Natural killer cell treated with Interleukin-12 subunit alpha and Interleukin-12 subunit beta and Interleukin-15 and Interleukin-18, amount 100 ng/mL, for 72 hours (primary cell): ENCODE data around the gene SLC35F3. TPM values are rescaled to one million over a fixed set of nuclear protein-coding genes. Genes with fewer than 3 reads are reported as not detected.

Experiments
- ATAC-seq, 2 donors: fragments of 150-1000 bp; cut with Tn5 transposase in 1 of 2; sonication (Bioruptor Pico), chemical (Tn5 transposase) in 1 of 2; 2 replicates each; pipeline ENCODE4 v1.10.0; 2021
- DNase-seq: peaks from one replicate; pipeline ENCODE4 v3.0.0; 2022; ENCODE audit warnings: low spot score
- H3K27ac Mint-ChIP-seq, 2 donors: 1 replicate in 1 of 2; 2 replicates in 1 of 2; pipeline ENCODE4 v1.8.0; 2022; ENCODE audit warnings: mixed read lengths in 2 of 2, mild to moderate bottlenecking in 1 of 2, moderate library complexity in 1 of 2
- H3K27me3 Mint-ChIP-seq, 2 donors: 1 replicate in 1 of 2; 2 replicates in 1 of 2; pipeline ENCODE4 v1.8.0; 2022; ENCODE audit warnings: mixed read lengths in 2 of 2
- H3K36me3 Mint-ChIP-seq: one replicate; pipeline ENCODE4 v1.8.0; 2022; ENCODE audit warnings: mixed read lengths
- H3K4me1 Mint-ChIP-seq, 2 donors: 1 replicate in 1 of 2; 2 replicates in 1 of 2; pipeline ENCODE4 v1.8.0; 2022; ENCODE audit warnings: low read depth in 2 of 2, mixed read lengths in 2 of 2, mild to moderate bottlenecking in 1 of 2
- H3K4me3 Mint-ChIP-seq: one replicate; pipeline ENCODE4 v1.8.0; 2022; ENCODE audit warnings: mixed read lengths
- H3K9me3 Mint-ChIP-seq: 2 replicates; pipeline ENCODE4 v1.8.0; 2022; ENCODE audit warnings: mixed read lengths
- total RNA-seq, 2 donors: library from RNA; stranded (reverse); gene quantifications; one replicate each; pipeline ENCODE4 v1.2.3, GENCODE V29; 2022

The SLC35F3 gene
- total RNA-seq, 2 donors from 2014 or later: 0.14 to 0.56 TPM

- H3K4me3 Mint-ChIP-seq: no peak overlapping the region
- peaks cover 8% of the 10 kb centered on the region for H3K36me3 Mint-ChIP-seq
- peaks cover 32 to 42% of the 10 kb centered on the region in 2 donors for H3K27me3 Mint-ChIP-seq
- H3K9me3 Mint-ChIP-seq: peaks cover 2% of the 10 kb centered on the region
- ATAC-seq (no peak), DNase-seq (no peak)
- no peak overlapping the region for H3K27ac Mint-ChIP-seq
- peaks cover 3 to 7% of the 10 kb centered on the region in 2 donors for H3K4me1 Mint-ChIP-seq
Measured at GRCh38 chr1:234262007-234262753, 357.7 kb downstream of the SLC35F3 start.

GRCh38 chr1:234262754-234263105 lies 358.3 kb downstream of the SLC35F3 start:
- ATAC-seq (no peak), DNase-seq (no peak)
- Mint-ChIP-seq H3K36me3 (peaks cover 3% of the 10 kb centered on the region), H3K4me1 (peaks cover 3 to 7% of the 10 kb centered on the region in 2 donors), H3K9me3 (no peaks in the 10 kb centered on the region), H3K27me3 (peaks cover 27 to 36% of the 10 kb centered on the region in 2 donors), H3K4me3 (no peak overlapping the region), H3K27ac (no peak overlapping the region)

- peak in 1 of 2 donors; percentile 24 for ATAC-seq
- no peaks in the 10 kb centered on the region for H3K36me3 Mint-ChIP-seq
- peaks cover 3 to 10% of the 10 kb centered on the region in 2 donors for H3K4me1 Mint-ChIP-seq
- H3K9me3 Mint-ChIP-seq: no peaks in the 10 kb centered on the region
- no peak overlapping the region for H3K4me3 Mint-ChIP-seq
- no peak for DNase-seq
- peaks cover 16 to 26% of the 10 kb centered on the region in 2 donors for H3K27me3 Mint-ChIP-seq
- H3K27ac Mint-ChIP-seq: no peak overlapping the region
Measured at GRCh38 chr1:234264832-234265231, 360.4 kb downstream of the SLC35F3 start.

- H3K27me3 Mint-ChIP-seq: peaks cover 16 to 27% of the 10 kb centered on the region in 2 donors
- H3K9me3 Mint-ChIP-seq: no peaks in the 10 kb centered on the region
- H3K36me3 Mint-ChIP-seq: no peaks in the 10 kb centered on the region
- no peak overlapping the region for H3K27ac Mint-ChIP-seq
- H3K4me1 Mint-ChIP-seq: peaks cover 3 to 14% of the 10 kb centered on the region in 2 donors
- DNase-seq: no peak
- no peak for ATAC-seq
- no peak overlapping the region for H3K4me3 Mint-ChIP-seq
Measured at GRCh38 chr1:234265321-234265720, 360.8 kb downstream of the SLC35F3 start.

GRCh38 chr1:234265861-234266260 lies 361.4 kb downstream of the SLC35F3 start:
- Mint-ChIP-seq H3K36me3 (no peaks in the 10 kb centered on the region), H3K27me3 (peaks cover 11 to 22% of the 10 kb centered on the region in 2 donors), H3K4me1 (peaks cover 0 to 11% of the 10 kb centered on the region in 2 donors), H3K9me3 (no peaks in the 10 kb centered on the region), H3K27ac (no peak overlapping the region), H3K4me3 (no peak overlapping the region)
- ATAC-seq (peak in 1 of 2 donors; percentile 46), DNase-seq (no peak)

GRCh38 chr1:234270093-234270492 lies 365.6 kb downstream of the SLC35F3 start:
- H3K4me3 Mint-ChIP-seq: no peak overlapping the region
- H3K27ac Mint-ChIP-seq: no peak overlapping the region
- H3K36me3 Mint-ChIP-seq: no peaks in the 10 kb centered on the region
- H3K4me1 Mint-ChIP-seq: peaks cover 0 to 10% of the 10 kb centered on the region in 2 donors
- DNase-seq (no peak), ATAC-seq (no peak)
- H3K27me3 Mint-ChIP-seq: peaks cover 17 to 26% of the 10 kb centered on the region in 2 donors
- no peaks in the 10 kb centered on the region for H3K9me3 Mint-ChIP-seq

GRCh38 chr1:234270581-234271242 lies 366.2 kb downstream of the SLC35F3 start:
- H3K36me3 Mint-ChIP-seq: no peaks in the 10 kb centered on the region
- no peak for DNase-seq
- H3K9me3 Mint-ChIP-seq: no peaks in the 10 kb centered on the region
- H3K4me3 Mint-ChIP-seq: no peak overlapping the region
- H3K27ac Mint-ChIP-seq: no peak overlapping the region
- peaks cover 15 to 30% of the 10 kb centered on the region in 2 donors for H3K27me3 Mint-ChIP-seq
- peaks cover 0 to 10% of the 10 kb centered on the region in 2 donors for H3K4me1 Mint-ChIP-seq
- ATAC-seq: no peak

- Mint-ChIP-seq H3K9me3 (no peaks in the 10 kb centered on the region), H3K36me3 (no peaks in the 10 kb centered on the region), H3K4me3 (no peak overlapping the region), H3K27ac (no peak overlapping the region), H3K27me3 (peaks cover 15 to 35% of the 10 kb centered on the region in 2 donors), H3K4me1 (peaks cover 0 to 10% of the 10 kb centered on the region in 2 donors)
- peak in 1 of 2 donors; percentile 80 for ATAC-seq
- no peak for DNase-seq
Measured at GRCh38 chr1:234271243-234271606, 366.7 kb downstream of the SLC35F3 start.

- no peak overlapping the region for H3K27ac Mint-ChIP-seq
- no peaks in the 10 kb centered on the region for H3K36me3 Mint-ChIP-seq
- peaks cover 0 to 10% of the 10 kb centered on the region in 2 donors for H3K4me1 Mint-ChIP-seq
- no peaks in the 10 kb centered on the region for H3K9me3 Mint-ChIP-seq
- H3K4me3 Mint-ChIP-seq: no peak overlapping the region
- DNase-seq: no peak
- peaks cover 20 to 43% of the 10 kb centered on the region in 2 donors for H3K27me3 Mint-ChIP-seq
- no peak for ATAC-seq
Measured at GRCh38 chr1:234272656-234273312, 368.3 kb downstream of the SLC35F3 start.

- no peak for ATAC-seq
Measured at GRCh38 chr1:234273981-234274380, 369.5 kb downstream of the SLC35F3 start.

GRCh38 chr1:234276151-234276788 lies 371.8 kb downstream of the SLC35F3 start:
- Mint-ChIP-seq H3K36me3 (no peaks in the 10 kb centered on the region), H3K4me3 (no peak overlapping the region), H3K9me3 (no peaks in the 10 kb centered on the region), H3K27me3 (peaks cover 30 to 44% of the 10 kb centered on the region in 2 donors), H3K27ac (no peak overlapping the region), H3K4me1 (no peaks in the 10 kb centered on the region)
- ATAC-seq (no peak), DNase-seq (no peak)

More at GRCh38 chr1:234273981-234274380, 369.5 kb downstream of the SLC35F3 start:
- Mint-ChIP-seq H3K27me3 (peaks cover 22 to 45% of the 10 kb centered on the region in 2 donors), H3K9me3 (no peaks in the 10 kb centered on the region), H3K4me3 (no peak overlapping the region), H3K36me3 (no peaks in the 10 kb centered on the region), H3K27ac (no peak overlapping the region), H3K4me1 (peaks cover 0 to 10% of the 10 kb centered on the region in 2 donors)
- no peak for DNase-seq

- H3K36me3 Mint-ChIP-seq: no peaks in the 10 kb centered on the region
Measured at GRCh38 chr1:234277161-234277868, 372.8 kb downstream of the SLC35F3 start.

GRCh38 chr1:234279021-234279420 lies 374.5 kb downstream of the SLC35F3 start:
- Mint-ChIP-seq H3K27ac (no peak overlapping the region), H3K36me3 (no peaks in the 10 kb centered on the region), H3K4me3 (no peak overlapping the region), H3K27me3 (peaks cover 29 to 42% of the 10 kb centered on the region in 2 donors), H3K4me1 (no peaks in the 10 kb centered on the region), H3K9me3 (no peaks in the 10 kb centered on the region)
- ATAC-seq (no peak), DNase-seq (no peak)

More at GRCh38 chr1:234277161-234277868, 372.8 kb downstream of the SLC35F3 start:
- no peak for DNase-seq
- no peak for ATAC-seq
- Mint-ChIP-seq H3K4me3 (no peak overlapping the region), H3K9me3 (no peaks in the 10 kb centered on the region), H3K27ac (no peak overlapping the region), H3K27me3 (peaks cover 31 to 44% of the 10 kb centered on the region in 2 donors), H3K4me1 (no peaks in the 10 kb centered on the region)
